ENCODE data around the gene MRGPRX4.
"Not testable (repeated sequence)": the region's sequence is repeated elsewhere in the genome, so short reads cannot be mapped to it uniquely, and the experiment has no call there.

Gene MRGPRX4

DNA sequence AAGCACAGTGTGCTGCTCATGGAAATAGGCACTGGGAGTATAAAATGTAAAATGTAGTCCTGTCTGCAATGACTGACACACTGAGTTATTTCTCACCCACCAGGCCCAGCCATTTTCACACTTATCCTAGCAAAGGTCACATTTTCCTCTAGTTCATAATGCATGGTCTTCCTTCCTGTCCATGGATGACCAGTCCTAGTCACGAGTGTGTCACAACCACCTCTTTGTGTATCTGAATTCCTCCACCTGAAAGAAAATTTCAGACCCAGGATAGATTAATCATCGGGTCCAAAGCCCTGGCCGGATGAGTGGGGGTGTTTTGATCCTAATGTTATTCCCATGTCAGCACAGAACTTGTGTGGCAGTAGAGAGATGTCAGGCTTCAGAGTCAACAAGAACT, at the start of gene MRGPRX4:
TSS of gene MRGPRX4 (plus strand) at position 172 of the 400 bp plus-strand sequence. CDS start 420 bp downstream, outside the sequence.
- no peak for DNase-seq

DNA sequence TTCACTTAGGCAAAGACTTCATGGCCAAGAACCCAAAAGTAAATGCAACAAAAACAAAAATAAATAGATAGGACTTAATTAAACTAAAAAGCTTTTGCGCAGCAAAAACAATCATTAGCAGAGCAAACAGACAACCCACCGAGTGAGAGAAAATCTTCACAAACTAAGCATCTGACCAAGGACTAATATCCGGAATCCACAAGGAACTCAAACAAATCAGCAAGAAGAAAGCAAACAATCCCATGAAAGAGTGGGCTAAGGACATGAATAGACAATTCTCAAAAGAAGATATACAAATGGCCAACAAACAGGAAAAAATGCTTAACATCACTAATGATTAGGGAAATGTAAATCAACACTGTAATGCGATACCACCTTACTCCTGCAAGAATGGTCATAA, 41.5 kb upstream of the MRGPRX4 start:
- not testable (repeated sequence) for DNase-seq

DNA sequence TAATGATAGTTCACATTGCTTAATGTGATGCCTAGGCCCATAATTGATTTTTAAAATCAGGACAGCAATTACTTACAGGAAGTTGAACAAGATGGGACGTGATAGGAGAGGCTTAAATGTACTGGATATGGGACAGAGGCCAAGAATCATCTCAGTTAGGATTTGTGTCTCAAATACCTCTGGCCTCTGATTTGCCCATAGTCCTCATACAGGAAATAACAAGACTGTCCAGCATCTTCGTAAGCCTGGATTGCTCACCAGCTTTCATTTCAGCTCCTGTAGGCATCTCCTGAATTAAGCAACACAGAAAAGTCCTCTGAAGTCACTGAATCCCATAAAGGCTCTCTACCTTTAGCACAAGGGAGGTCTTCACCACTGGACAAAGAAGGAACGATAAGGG, 40.3 kb upstream of the MRGPRX4 start, which contains the start of gene MRGPRX3:
TSS of gene MRGPRX3 (plus strand) at position 231 of the 400 bp plus-strand sequence. CDS start 4,632 bp downstream, outside the sequence.
- DNase-seq = no peak

DNA sequence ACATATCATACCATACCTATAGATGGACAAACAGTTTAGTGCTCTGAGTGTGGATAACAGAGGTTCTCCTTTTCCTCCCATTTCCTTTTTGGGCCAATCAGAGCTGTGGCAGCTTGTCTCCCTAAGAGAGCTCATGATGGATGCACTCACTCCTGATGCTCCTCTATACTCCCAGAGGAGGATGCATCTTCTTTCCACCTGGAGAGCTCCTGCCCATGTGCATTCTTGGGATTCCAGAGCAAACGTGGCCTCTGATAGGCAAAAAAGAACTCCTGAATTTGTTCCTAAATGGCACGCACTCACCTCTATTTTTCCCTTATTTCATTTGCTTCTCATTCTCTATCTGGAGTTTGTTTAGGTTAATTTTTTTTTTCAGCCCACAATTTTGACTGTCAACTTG, 37.3 kb upstream of the MRGPRX4 start:
- no peak for DNase-seq

DNA sequence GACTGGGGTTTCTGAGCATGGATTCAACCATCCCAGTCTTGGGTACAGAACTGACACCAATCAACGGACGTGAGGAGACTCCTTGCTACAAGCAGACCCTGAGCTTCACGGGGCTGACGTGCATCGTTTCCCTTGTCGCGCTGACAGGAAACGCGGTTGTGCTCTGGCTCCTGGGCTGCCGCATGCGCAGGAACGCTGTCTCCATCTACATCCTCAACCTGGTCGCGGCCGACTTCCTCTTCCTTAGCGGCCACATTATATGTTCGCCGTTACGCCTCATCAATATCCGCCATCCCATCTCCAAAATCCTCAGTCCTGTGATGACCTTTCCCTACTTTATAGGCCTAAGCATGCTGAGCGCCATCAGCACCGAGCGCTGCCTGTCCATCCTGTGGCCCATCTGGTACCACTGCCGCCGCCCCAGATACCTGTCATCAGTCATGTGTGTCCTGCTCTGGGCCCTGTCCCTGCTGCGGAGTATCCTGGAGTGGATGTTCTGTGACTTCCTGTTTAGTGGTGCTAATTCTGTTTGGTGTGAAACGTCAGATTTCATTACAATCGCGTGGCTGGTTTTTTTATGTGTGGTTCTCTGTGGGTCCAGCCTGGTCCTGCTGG, 35.3 kb upstream of the MRGPRX4 start:
- DNase-seq = no peak

DNA sequence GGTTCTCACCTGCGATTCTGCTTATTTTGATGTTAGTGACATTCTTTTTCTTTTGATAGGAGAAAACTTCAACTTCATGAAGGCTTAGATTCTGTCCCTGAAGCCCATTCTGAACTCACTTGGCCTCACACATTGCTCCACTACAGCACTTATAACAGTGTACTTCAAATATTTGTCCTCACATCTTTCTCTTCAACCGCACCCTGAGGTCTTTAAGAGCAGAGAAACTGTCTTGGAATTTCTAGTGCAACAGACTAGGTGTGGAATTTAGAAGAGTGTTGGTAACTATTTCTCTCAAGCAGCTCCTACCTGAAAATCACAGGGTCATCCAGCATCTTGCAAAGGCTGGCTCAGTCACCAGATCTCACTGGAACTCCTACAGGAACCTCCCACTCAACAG, 32.5 kb upstream of the MRGPRX4 start:
- no peak for DNase-seq

DNA sequence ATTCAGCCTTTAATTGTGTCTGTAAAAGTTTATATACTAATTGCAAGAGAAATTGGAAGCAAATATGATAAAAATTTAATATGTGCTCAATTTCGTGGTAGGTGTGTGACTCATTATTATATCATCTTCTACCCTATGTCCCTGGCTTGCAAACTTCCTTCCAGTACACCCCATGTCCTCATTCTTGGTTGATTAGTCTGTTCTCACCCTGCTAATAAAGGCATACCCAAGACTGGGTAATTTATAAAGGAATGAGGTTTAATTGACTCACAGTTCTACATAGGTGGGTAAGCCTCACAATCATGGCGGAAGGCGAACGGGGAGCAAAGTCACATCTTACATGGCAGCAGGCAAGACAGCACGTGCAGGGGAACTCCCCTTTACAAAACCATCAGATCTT, 28.4 kb upstream of the MRGPRX4 start:
- no peak for DNase-seq

DNA sequence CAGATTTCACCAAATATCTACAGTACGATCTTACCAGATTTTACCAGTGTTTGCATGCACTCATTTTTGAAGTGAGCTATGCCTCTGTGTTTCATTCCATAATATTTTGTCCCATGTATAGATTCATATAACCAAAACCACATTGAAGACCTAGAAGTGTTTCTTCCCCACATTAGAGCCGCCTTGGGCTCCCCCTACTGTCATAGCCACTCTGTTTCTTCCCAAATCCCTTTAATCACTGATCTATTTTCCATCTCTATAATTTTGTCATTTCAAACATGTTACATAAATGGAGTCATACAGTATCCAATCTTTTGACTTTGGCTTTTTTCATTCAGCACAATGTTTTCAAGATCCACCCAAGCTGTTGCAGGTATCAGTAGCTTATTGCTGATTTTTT, 27.6 kb upstream of the MRGPRX4 start:
- no peak for DNase-seq

DNA sequence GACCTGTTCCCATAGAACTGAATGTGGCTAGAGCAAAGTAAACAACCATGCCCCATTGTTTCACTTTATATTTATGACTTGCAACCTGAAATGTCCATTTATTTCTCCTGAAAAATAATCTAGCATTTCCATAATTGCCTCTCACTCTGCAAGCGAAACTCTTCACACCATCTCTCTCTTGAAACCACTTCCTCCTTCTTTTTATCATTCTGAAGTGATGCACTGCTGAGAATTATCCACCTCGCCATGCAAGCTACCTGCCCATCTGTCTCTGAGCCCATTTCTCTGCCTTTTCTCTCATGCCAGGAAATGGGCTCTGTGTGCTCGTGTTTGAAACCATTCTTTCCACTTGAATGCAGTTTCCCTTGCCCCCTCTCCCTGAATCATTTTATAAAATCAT, 26.8 kb upstream of the MRGPRX4 start:
- no peak for DNase-seq

DNA sequence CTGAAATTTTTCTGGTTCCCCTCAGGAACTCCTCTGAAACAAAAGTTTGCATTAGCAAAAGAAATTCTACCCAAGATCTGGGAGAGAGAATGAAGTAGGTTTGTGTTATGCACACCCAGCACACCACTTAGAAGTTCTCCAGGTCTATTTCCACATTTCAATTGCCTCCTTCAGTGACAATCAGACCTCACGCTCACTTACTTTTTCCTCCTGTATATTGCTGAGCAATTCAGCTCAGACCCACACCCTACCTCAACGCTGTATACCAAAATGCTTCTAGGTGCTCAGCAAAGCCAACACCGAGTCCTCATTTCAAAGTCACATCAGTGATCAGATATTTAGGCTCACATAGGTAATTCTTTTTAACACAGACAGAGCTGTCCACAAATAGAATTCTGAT, 21.1 kb upstream of the MRGPRX4 start:
- no peak for DNase-seq

DNA sequence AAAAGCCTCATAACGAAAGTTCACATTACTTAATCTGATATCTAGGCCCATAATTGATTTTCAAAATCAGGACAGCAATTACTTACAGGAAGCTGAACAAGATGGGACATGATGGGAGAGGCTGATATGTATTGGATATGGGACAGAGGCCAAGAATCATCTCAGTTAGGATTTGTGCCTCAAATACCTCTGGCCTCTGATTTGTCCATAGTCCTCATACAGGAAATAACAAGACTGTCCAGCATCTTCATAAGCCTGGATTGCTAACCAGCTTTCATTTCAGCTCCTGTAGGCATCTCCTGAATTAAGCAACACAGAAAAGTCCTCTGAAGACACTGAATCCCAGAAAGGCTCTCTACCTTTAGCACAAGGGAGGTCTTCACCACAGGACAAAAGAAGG, 4.3 kb upstream of the MRGPRX4 start:
- no peak for DNase-seq

DNA sequence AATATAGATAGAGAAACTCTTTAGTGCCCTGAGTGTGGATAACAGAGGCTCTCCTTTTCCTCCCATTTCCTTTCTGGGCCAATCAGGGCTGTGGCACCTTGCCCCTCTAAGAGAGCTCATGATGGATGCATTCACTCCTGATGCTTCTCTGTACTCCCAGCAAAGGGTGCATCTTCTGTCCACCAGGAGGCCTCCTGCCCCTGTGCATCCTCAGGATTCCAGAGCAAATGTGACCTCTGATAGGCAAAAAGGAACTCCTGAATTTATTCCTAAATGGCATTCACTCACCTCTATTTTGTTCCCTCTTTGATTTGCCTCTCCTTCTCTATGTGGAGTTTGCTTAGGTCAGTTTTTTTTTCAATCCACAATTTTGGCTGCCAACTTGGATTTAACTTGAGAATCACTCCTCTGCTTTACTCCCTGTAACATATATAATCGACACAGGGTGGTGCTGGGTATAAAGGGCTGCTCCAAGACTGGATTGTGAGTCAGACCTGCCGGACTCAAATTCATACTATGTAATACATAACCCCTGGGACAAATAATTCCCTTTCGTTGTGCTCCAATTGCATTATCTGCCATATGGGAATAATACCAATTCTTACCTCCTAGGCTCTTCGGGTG, 1.1 kb upstream of the MRGPRX4 start:
- no peak for DNase-seq

DNA sequence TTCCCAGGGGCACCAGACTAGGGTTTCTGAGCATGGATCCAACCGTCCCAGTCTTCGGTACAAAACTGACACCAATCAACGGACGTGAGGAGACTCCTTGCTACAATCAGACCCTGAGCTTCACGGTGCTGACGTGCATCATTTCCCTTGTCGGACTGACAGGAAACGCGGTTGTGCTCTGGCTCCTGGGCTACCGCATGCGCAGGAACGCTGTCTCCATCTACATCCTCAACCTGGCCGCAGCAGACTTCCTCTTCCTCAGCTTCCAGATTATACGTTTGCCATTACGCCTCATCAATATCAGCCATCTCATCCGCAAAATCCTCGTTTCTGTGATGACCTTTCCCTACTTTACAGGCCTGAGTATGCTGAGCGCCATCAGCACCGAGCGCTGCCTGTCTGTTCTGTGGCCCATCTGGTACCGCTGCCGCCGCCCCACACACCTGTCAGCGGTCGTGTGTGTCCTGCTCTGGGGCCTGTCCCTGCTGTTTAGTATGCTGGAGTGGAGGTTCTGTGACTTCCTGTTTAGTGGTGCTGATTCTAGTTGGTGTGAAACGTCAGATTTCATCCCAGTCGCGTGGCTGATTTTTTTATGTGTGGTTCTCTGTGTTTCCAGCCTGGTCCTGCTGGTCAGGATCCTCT, 709 bp downstream of the MRGPRX4 start:
- no peak for DNase-seq

DNA sequence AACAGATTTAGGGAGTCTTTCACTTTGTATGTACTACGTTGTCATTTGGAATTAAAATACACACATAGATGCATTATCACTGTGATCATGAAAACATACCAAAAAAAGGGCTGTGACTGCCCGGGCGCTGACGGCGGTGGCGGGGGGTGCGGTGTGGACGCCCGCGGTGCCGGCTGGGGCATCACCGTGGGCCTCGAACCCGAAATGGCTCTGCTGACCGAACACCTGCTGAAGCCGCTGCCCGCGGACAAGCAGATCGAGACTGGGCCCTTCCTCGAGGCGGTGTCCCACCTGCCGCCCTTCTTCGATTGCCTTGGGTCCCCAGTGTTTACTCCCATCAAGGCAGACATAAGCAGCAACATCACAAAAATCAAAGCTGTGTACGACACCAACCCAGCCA, 16.2 kb downstream of the MRGPRX4 start:
- DNase-seq = no peak

DNA sequence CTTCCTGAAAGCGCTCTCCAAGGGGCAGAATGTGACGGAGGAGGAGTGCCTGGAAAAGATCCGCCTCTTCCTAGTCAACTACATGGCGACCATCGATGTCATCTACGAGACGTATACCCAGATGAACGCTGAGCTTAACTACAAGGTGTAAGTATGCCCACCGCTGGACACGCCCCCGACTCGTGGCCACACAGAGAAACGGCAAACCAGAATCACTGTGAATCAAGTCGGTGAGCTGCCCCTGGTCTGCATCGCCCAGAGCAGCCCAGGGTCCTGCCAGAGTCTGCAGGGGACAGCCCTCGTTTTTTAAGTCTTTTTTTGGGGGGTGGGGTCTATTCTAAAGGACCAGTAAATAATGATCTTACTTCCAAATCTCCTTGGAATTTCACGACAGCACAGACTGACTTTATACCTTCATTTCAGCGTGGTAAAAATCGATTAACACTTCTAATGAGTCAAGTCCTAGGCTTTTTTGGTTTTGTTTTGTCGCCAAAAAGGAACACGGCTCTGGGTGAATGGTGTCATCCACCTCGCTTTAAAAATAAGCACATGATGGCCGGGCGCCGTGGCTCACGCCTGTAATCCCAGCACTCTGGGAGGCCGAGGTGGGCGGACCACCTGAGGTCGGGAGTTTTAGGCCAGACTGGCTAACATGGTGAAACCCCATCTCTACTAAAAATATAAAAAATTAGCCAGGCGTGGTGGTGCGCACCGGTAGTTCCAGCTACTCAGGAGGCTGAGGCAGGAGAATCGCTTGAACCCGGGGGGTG, 17.0 kb downstream of the MRGPRX4 start:
- not testable (repeated sequence) for DNase-seq

DNA sequence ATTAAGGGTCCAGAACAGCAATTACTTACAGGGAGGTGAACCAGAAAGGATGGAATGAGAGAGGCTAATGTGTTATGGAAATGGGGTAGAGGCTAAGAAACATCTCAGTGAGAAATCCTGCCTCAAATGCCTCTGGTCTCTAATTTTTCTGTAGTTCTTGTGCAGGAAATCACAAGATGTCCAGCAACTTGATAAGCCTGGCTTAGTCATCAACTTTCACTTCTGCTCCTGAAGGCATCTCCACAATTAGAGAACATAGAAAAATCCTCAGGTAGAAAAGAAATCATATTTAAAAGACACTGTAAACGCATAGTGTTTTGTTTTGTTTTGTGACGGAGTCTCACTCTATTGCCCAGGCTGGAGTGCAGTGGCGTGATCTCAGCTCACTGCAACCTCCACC, 18.7 kb downstream of the MRGPRX4 start:
- DNase-seq = no peak

DNA sequence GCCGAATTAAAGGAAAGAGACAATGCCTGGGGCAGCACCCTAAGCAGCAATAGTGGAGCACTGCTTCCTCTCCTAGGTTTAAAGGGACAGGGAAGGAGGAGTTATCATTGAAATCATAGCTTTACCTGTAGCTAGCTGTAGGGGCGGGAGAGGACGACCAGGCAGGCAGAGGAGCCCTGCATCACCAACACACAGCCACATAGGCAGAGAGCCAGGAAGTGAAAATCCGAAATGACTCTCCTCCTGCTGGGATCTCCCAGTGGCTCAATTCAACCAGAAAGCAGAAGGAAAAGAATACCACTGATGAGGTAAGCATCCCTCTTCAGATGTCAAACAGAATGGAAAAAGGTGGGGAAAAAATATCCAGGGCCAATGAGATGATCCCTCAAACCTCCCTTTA, 20.4 kb downstream of the MRGPRX4 start:
- DNase-seq = no peak

DNA sequence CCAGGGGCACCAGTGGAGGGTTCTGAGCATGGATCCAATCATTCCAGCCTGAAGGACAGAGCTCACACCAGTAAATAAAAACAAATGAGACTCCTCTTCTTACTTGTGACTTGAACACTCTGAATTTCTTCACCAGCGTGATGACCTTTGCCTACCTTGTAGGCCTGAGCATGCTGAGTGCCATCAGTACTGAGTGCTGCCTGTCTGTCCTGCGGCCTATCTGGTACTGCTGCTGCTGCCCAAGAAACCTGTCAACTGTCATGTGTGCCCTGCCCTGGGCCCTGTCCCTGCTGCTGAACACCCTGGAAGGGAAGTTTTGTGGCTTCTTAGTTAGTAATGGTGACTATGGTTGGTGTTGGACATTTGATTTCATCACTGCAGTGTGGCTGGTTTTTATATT, 23.9 kb downstream of the MRGPRX4 start:
- DNase-seq = no peak

DNA sequence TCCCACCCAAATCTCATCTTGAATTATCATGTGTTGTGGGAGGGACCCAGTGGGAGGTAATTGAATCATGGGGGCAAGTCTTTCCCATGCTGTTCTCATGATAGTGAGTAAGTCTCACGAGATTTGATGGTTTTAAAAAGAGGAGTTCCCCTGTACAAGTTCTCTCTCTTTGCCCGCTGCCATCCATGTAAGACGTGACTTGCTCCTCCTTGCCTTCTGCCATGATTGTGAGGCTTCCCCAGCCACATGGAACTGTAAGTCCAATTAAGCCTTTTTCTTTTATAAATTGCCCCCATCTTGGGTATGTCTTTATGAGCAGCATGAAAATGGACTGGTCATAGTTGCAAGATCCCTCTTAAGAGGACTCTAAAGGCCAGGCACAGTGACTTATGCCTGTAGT, 25.1 kb downstream of the MRGPRX4 start:
- DNase-seq = not testable (repeated sequence)

DNA sequence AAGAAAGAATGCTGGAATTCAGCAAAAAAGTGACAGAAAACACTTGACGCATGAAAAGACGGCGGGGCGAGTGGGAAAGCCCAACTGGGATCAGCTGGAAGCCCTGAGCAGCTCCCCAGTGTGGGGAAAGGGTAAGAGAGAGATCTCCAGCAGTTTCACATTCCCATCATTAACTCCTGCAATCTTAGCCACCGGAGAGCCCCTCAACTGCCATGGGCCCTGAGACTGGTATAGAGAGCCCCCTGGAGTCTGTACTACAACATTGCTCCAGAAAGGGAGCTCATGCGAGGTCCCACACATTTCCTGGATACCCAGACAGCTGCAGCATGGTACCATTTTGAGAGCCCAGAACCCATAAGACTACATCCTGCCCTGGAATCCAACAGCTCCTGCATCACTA, 31.1 kb downstream of the MRGPRX4 start:
- DNase-seq = no peak

DNA sequence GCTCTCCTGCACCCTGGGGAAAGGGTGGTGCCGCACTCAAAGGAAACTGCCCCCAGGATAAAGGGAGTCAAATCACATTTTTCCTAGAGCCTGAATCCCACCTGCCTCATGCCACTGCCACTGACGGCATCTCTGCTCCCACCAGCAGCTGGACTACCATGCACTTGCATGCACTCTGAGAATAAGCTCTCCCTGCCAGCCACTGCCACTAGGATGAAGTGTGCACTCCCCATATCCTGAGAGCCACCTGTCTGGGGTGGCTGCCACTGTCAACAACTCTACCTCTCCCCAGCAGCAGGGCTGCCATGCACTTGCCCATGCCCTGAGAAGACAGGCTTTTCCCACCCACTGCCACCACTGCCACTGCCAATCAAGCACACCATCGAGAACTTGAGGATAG, 31.6 kb downstream of the MRGPRX4 start:
- DNase-seq = no peak

DNA sequence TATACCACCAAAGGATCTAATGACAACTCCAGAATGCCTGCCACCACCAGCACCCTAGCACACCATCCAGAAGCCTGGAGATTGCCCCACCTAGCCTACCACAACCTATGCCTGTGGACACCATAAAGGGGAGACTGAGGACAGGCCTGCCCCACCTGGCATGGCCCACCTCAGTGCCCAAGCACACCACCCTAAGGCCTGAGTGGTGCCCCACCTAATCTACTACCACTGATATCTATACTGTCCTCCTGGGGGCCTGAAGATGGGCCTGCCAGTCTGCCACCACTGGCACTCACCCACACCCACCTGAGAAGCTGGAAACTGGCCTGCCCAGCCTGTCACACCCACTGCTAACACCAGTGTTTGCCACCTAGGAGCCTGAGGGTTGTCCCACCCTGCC, 32.1 kb downstream of the MRGPRX4 start:
- no peak for DNase-seq

DNA sequence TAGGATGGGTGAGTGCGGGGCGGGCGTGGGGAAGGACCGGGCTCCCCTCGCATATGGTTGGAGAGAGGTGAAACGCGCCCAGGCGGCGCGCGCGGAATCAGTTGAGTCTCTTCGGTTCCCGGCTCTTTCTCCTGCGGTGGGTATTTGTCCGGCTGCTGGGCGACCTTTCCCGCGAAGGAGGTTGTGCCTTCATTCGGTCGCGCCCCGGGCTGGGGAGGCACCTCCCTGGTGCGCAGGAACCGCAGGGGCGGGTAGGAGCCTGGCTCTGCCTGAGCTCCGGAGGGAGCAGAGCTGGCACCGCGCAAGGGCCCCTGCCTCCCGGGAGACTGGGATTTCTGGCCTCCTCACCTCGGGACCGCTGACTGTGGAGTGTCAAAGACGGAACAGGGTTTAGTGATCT, 36.4 kb downstream of the MRGPRX4 start:
- DNase-seq = no peak
